HepG2 (cell line): Measurements from ENCODE around the gene IGFBP5. TPM values are rescaled to one million over a fixed set of nuclear protein-coding genes. Genes with fewer than 3 reads are reported as not detected.

ENCODE experiments used
- ATAC-seq: fragments of 200-7000 bp; cut with Tn5 transposase; 3 replicates; pipeline ENCODE4 v1.9.1; 2020; ENCODE audit warnings: mild to moderate bottlenecking, moderate library complexity
- BruUV-seq: library from RNA; stranded (reverse); fragments of 400-500 nt; replicated peaks from 2 replicates; lab custom pipeline; 2021; lab: Mats Ljungman, UMichigan
- CTCF ChIA-PET: fragments of 300-600 bp; formaldehyde crosslinking; extraction: SDS; loops from one replicate; lab custom pipeline; 2021; ENCODE audit warnings: low total read pairs, inconsistent platforms, low intra/inter-chr PET ratio; lab: Yijun Ruan, JAX
- POLR2A ChIA-PET: fragments of 350-600 bp; sonication (Branson Sonifier 250); formaldehyde crosslinking; loops from one replicate; lab custom pipeline; 2020; ENCODE audit warnings: antibody characterized with exemption, inconsistent platforms; lab: Yijun Ruan, JAX
- DNase-seq: peaks from one replicate; pipeline ENCODE4 v3.0.0-alpha.2; 2015; ENCODE audit warnings: low spot score
- FAIRE-seq: peaks from 3 replicates; lab custom pipeline; 2011; peaks lifted over from hg19 to GRCh38; lab: Jason Lieb, UNC
- H2AFZ ChIP-seq: one replicate; pipeline ENCODE4 v1.6.1; 2011; ENCODE audit warnings: low read length, inconsistent platforms
- H3K27ac ChIP-seq: fragments of 300-600 bp; 3 replicates; pipeline ENCODE4 v1.8.0; 2011; ENCODE audit warnings: mixed run types, mild to moderate bottlenecking, mixed read lengths, low read length, inconsistent platforms; ENCODE audit not compliant: insufficient read depth; ENCODE audit errors: extremely low read length
- H3K27me3 ChIP-seq, 2 experiments: fragments of 200-600 bp in 1 of 2; 2 replicates in 1 of 2; 3 replicates in 1 of 2; pipeline versions ENCODE4 v1.6.0 to v1.8.0; 2011; ENCODE audit warnings: low read length in 2 of 2, mild to moderate bottlenecking in 2 of 2, moderate library complexity in 2 of 2, inconsistent platforms in 1 of 2; ENCODE audit not compliant: insufficient read depth in 2 of 2, control insufficient read depth in 1 of 2
- H3K36me3 ChIP-seq, 2 experiments: fragments of 200-600 bp in 1 of 2; replicated peaks in 1 of 2; 2 replicates in 1 of 2; 3 replicates in 1 of 2; pipeline versions ENCODE4 v1.5.1 to v1.8.0; 2011; ENCODE audit warnings: low read length in 2 of 2, inconsistent platforms in 1 of 2; ENCODE audit not compliant: insufficient read depth in 2 of 2, control insufficient read depth in 1 of 2
- H3K4me1 ChIP-seq: 2 replicates; pipeline ENCODE4 v1.5.1; 2012; ENCODE audit warnings: low read length, inconsistent platforms; ENCODE audit not compliant: insufficient read depth
- H3K4me2 ChIP-seq: 2 replicates; pipeline ENCODE4 v1.6.0; 2011; ENCODE audit warnings: low read depth, low read length, inconsistent platforms
- H3K4me3 ChIP-seq, 3 experiments: fragments of 200-600 bp in 1 of 3; sonication (generic), shearing (Covaris generic) in 1 of 3; replicated peaks in 1 of 3; 2 replicates each; pipeline ENCODE4 v1.5.1; 2011 to 2016; ENCODE audit warnings: low read length in 3 of 3, inconsistent platforms in 2 of 3, low read depth in 2 of 3, mild to moderate bottlenecking in 2 of 3, control low read depth in 1 of 3, mixed read lengths in 1 of 3; ENCODE audit not compliant: insufficient read depth in 1 of 3
- H3K79me2 ChIP-seq: one replicate; pipeline ENCODE4 v1.6.1; 2011; ENCODE audit warnings: low read length, inconsistent platforms; ENCODE audit not compliant: insufficient read depth
- H3K9ac ChIP-seq: 2 replicates; pipeline ENCODE4 v1.6.0; 2011; ENCODE audit warnings: mild to moderate bottlenecking, low read depth, low read length, inconsistent platforms; ENCODE audit not compliant: insufficient read depth
- H3K9me3 ChIP-seq: 2 replicates; pipeline ENCODE4 v1.5.1; 2012; ENCODE audit warnings: mild to moderate bottlenecking, low read length
- H4K20me1 ChIP-seq: 2 replicates; pipeline ENCODE4 v1.6.0; 2011; ENCODE audit warnings: inconsistent platforms, mild to moderate bottlenecking, low read length, moderate library complexity; ENCODE audit not compliant: insufficient read depth
- KAT2B ChIP-seq: fragments of 150-350 bp; IDR thresholded peaks from 2 replicates; pipeline ENCODE4 v1.6.1; 2014; ENCODE audit warnings: low read depth, low read length, borderline replicate concordance
- RARG ChIP-seq: sonication (generic); formaldehyde crosslinking; IDR thresholded peaks from 2 replicates; pipeline ENCODE4 v1.4.0; 2020; ENCODE audit warnings: low read depth, mild to moderate bottlenecking, missing genetic modification reagents
- STAT5B ChIP-seq: sonication (generic); formaldehyde crosslinking; IDR thresholded peaks from 2 replicates; pipeline ENCODE4 v1.4.0; 2020; ENCODE audit warnings: missing genetic modification reagents
- U2AF2 ChIP-seq: fragments of 200-400 bp; formaldehyde crosslinking; IDR thresholded peaks from 2 replicates; pipeline ENCODE4 v1.6.1; 2017; ENCODE audit warnings: low read depth, mild to moderate bottlenecking, low read length
- WGBS: methylation state at CpG from one replicate; pipeline ENCODE4 v1.1.6; 2017; ENCODE audit warnings: low lambda C conversion rate; 5-methylcytosine and 5-hydroxymethylcytosine counted together
- in situ Hi-C: cut with HindIII; loops from 2 replicates; pipeline ENCODE4 v1.10.0; 2017; ENCODE audit warnings: low pct_unique_long_range_greater_than_20kb; ENCODE audit not compliant: extremely low pct_ligation_motif_present
- intact Hi-C: fragments of 100-400 bp; cut with micrococcal nuclease; formaldehyde crosslinking; loops from one replicate; pipeline ENCODE4 v1.10.0; 2022; ENCODE audit not compliant: unreplicated experiment
- polyA plus RNA-seq, 8 experiments: library from polyadenylated mRNA; depleted of rRNA in 3 of 8; stranded (reverse) in 7 of 8; unstranded in 1 of 8; fragments of >200 nt; fragmentation: Illumina TruSeq in 4 of 8; extraction: Trizol in 4 of 8; gene quantifications; 2 replicates each; pipeline versions ENCODE4 v1.2.1 to v1.2.3, GENCODE V29; 2011 to 2016; ENCODE audit warnings: low read depth in 4 of 8, missing spikeins in 1 of 8, mixed read lengths in 1 of 8; ENCODE audit not compliant: insufficient read depth in 1 of 8
- total RNA-seq, 5 experiments: library from RNA; depleted of rRNA; stranded (reverse); fragments of >200 nt; fragmentation: Illumina TruSeq; extraction: Trizol; gene quantifications; 2 replicates each; pipeline ENCODE4 v1.2.3, GENCODE V29; 2016; ENCODE audit warnings: low read depth in 1 of 5
- TF ChIP-seq, protein P1 (sequence below): sonication (generic); formaldehyde crosslinking; IDR thresholded peaks from 2 replicates; pipeline ENCODE4 v1.4.0; 2020; ENCODE audit warnings: mild to moderate bottlenecking, missing genetic modification reagents
- TF ChIP-seq, protein P2 (sequence below): sonication (generic); formaldehyde crosslinking; IDR thresholded peaks from 2 replicates; pipeline ENCODE4 v1.5.0; 2020; ENCODE audit warnings: missing genetic modification reagents
- TF ChIP-seq, protein P3 (sequence below), 2 experiments: sonication (generic) in 1 of 2; formaldehyde crosslinking in 1 of 2; IDR thresholded peaks; 2 replicates each; pipeline versions ENCODE4 v1.5.1 to v1.6.1; 2011 to 2020; ENCODE audit warnings: borderline replicate concordance in 1 of 2, low read depth in 1 of 2, low read length in 1 of 2, mild to moderate bottlenecking in 1 of 2, missing genetic modification reagents in 1 of 2, moderate library complexity in 1 of 2
- TF ChIP-seq, protein P4 (sequence below): sonication (generic); formaldehyde crosslinking; IDR thresholded peaks from 2 replicates; pipeline ENCODE4 v1.5.0; 2020; ENCODE audit warnings: missing genetic modification reagents

Gene IGFBP5
- total and polyA plus RNA-seq, 2 of the 13 experiments (the other 11 are each of a cell fraction or from before 2014, with no cell fraction given), result 0.15 TPM; not detected in 1

DNA sequence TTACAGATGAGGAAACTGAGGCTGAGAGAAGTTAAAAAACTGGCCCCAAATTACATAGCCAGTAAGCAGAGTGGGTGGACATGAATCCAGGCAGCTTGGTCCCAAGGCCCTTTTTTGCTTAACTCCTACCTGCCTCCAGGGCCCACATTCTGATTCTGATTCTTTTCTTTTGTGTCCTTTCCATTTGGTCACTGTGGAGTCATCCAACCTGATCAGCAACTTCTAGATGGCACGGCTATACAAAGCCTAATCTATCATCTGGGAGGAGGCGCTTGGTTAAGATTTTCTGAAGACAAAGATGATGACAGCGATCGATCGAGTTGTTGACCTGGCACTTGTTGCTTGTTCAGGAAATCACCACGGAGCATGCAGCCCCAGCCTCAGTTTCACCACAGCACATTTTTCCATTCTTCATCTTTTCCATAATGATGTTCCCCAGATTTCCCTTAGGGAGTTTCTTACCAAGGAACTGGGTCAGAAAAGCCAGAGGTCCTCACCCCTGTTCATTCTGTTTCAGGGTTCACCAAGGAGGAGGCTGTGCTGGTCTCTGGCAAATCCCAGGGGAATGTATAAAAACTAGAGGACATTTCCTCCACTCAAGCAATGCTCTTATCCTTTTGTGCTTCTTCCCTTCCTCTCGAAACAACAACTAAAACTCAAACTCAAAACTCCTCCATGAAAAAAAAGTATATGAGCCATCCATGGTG, 69.0 kb downstream of the IGFBP5 start (continued):
- TF ChIP-seq, protein P1, sequence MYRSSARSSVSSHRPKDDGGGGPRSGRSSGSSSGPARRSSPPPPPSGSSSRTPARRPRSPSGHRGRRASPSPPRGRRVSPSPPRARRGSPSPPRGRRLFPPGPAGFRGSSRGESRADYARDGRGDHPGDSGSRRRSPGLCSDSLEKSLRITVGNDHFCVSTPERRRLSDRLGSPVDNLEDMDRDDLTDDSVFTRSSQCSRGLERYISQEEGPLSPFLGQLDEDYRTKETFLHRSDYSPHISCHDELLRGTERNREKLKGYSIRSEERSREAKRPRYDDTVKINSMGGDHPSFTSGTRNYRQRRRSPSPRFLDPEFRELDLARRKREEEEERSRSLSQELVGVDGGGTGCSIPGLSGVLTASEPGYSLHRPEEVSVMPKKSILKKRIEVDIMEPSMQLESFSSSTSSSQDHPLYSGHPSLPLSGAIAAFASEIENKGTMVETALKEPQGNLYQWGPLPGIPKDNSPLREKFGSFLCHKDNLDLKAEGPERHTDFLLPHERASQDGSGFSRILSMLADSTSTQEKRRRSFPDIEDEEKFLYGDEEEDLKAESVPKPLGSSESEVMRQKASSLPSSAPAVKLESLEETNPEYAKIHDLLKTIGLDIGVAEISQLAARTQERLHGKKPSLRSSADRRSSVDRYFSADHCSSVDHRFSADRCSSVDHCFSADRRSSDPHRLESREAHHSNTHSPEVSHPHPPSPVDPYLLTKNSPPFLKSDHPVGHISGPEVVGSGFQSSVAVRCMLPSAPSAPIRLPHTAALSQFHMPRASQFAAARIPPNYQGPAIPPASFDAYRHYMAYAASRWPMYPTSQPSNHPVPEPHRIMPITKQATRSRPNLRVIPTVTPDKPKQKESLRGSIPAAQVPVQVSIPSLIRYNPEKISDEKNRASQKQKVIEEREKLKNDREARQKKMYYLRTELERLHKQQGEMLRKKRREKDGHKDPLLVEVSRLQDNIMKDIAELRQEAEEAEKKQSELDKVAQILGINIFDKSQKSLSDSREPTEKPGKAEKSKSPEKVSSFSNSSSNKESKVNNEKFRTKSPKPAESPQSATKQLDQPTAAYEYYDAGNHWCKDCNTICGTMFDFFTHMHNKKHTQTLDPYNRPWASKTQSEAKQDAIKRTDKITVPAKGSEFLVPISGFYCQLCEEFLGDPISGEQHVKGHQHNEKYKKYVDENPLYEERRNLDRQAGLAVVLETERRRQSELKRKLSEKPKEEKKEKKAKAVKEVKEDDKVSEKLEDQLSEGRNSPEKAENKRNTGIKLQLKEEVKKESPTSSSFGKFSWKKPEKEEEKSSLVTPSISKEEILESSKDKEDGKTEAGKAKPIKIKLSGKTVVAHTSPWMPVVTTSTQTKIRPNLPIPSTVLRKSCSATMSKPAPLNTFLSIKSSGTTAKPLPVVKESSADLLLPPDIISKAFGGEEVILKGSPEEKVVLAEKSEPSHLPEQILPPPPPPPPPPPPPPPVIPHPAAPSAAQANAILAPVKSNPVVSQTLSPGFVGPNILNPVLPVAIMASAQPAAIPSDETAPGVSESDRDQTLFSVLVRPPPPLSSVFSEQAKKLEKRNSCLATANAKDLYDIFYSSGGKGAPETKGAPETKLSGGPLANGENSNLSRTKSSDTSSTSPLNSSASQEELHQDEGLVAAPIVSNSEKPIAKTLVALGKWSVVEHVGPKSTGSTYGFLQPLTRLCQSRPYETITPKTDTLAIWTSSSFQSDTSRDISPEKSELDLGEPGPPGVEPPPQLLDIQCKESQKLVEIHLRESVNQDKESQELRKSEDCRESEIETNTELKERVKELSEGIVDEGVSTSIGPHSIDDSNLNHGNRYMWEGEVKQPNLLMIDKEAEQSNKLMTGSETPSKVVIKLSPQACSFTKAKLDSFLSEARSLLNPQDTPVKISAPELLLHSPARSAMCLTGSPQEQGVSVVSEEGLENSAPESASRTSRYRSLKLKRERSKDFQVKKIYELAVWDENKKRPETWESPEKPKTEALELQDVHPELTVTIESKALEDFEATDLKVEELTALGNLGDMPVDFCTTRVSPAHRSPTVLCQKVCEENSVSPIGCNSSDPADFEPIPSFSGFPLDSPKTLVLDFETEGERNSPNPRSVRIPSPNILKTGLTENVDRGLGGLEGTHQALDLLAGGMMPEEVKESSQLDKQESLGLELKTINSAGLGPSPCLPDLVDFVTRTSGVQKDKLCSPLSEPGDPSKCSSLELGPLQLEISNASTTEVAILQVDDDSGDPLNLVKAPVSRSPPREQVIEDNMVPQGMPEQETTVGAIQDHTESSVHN (CRISPR knock-in tag), result no peak
- TF ChIP-seq STAT5B, result no peak

DNA sequence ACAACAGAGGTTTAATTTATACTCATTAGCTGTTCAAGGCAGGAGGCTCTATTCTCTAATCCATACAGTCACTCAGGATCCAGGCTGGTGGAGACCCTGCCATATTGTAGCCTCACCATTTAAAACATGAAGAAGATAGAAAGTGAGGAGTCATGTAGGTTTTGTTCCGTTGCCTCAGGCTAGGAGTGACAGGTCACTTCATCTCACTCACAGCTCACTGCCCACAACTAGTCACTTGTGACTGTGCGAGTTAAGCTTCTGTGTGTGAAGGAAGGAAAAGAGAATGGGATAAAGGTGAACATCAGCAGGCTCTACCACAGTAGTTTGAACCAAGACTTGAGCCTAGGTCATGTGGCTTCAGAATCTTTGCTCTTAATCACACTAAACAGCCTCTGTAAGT, 71.1 kb downstream of the IGFBP5 start:
- Histone ChIP-seq H3K4me1 (peaks cover 13% of the 10 kb centered on the region), H3K79me2 (no peaks in the 10 kb centered on the region), H3K9ac (no peak overlapping the region), H3K4me3 (no peak overlapping the region), H3K27ac (no peak overlapping the region), H3K4me2 (no peak overlapping the region), H3K27me3 (peaks cover 2 to 21% of the 10 kb centered on the region in 2 experiments; a peak in 3 of 5 replicates), H2AFZ (no peak overlapping the region), H3K9me3 (no peaks in the 10 kb centered on the region), H4K20me1 (no peaks in the 10 kb centered on the region), H3K36me3 (no peaks in the 10 kb centered on the region)
- ChIA-PET CTCF (no interaction called here), POLR2A (no interaction called here)
- in situ Hi-C loops (no loop called here), intact Hi-C loops (no loop called here)
- DNase-seq (no peak), FAIRE-seq (no peak), ATAC-seq (no peak)
- BruUV-seq, result no TSS peak
- 53% methylated on average over 2 of the region's 2 CpGs for WGBS
- TF ChIP-seq, protein P2, sequence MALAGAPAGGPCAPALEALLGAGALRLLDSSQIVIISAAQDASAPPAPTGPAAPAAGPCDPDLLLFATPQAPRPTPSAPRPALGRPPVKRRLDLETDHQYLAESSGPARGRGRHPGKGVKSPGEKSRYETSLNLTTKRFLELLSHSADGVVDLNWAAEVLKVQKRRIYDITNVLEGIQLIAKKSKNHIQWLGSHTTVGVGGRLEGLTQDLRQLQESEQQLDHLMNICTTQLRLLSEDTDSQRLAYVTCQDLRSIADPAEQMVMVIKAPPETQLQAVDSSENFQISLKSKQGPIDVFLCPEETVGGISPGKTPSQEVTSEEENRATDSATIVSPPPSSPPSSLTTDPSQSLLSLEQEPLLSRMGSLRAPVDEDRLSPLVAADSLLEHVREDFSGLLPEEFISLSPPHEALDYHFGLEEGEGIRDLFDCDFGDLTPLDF, result no peak
- TF ChIP-seq U2AF2, result no peak
- TF ChIP-seq RARG (CRISPR knock-in tag), result no peak
- TF ChIP-seq, protein P3, sequence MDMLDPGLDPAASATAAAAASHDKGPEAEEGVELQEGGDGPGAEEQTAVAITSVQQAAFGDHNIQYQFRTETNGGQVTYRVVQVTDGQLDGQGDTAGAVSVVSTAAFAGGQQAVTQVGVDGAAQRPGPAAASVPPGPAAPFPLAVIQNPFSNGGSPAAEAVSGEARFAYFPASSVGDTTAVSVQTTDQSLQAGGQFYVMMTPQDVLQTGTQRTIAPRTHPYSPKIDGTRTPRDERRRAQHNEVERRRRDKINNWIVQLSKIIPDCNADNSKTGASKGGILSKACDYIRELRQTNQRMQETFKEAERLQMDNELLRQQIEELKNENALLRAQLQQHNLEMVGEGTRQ (IDR thresholded peaks at IDR 0.05; ENCODE audit: low read depth, low read length), result no peak
- TF ChIP-seq, protein P3 (CRISPR knock-in tag; IDR thresholded peaks at IDR 0.05; ENCODE audit: borderline replicate concordance), result no peak
- TF ChIP-seq, protein P4, sequence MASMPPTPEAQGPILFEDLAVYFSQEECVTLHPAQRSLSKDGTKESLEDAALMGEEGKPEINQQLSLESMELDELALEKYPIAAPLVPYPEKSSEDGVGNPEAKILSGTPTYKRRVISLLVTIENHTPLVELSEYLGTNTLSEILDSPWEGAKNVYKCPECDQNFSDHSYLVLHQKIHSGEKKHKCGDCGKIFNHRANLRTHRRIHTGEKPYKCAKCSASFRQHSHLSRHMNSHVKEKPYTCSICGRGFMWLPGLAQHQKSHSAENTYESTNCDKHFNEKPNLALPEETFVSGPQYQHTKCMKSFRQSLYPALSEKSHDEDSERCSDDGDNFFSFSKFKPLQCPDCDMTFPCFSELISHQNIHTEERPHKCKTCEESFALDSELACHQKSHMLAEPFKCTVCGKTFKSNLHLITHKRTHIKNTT (CRISPR knock-in tag), result no peak
- no peak for TF ChIP-seq KAT2B
